Prostate gland (tissue), 2 donors: ENCODE results near the gene CACNA1E.

ENCODE experiments used
- POLR2AphosphoS5 ChIP-seq: sonication (generic); formaldehyde crosslinking; IDR thresholded peaks from one replicate; pipeline ENCODE4 v1.6.1; 2017; ENCODE audit warnings: antibody characterized with exemption
- TF ChIP-seq, protein P1 (sequence below), 4 experiments: fragments of 200-600 bp in 2 of 4; fragments of 450-650 bp in 2 of 4; sonication (generic) in 2 of 4; IDR thresholded peaks; 1 replicate in 3 of 4; 2 replicates in 1 of 4; pipeline ENCODE4 v1.5.1; 2016 to 2019; ENCODE audit warnings: antibody characterized with exemption in 4 of 4, mild to moderate bottlenecking in 2 of 4, moderate library complexity in 2 of 4

DNA sequence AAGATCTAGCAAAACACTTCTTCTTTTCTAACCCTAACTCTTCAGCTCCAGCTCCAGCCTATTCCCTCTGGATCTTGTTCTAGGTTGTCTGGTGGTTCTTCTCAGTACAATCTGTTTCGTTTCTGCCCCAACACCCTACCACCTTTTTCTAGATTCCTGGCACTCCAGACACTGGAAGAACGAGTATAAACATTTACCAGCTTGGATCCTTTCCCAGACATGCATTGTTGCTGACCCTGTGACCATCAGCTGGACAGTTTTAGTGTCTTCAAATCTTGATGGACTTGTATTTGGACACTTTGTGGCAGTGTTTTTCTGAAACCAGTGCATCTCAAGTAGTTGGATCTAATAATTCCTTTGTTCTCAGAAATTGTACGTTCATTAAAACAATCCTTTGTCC, 30.6 kb upstream of the CACNA1E start:
- TF ChIP-seq, protein P1, sequence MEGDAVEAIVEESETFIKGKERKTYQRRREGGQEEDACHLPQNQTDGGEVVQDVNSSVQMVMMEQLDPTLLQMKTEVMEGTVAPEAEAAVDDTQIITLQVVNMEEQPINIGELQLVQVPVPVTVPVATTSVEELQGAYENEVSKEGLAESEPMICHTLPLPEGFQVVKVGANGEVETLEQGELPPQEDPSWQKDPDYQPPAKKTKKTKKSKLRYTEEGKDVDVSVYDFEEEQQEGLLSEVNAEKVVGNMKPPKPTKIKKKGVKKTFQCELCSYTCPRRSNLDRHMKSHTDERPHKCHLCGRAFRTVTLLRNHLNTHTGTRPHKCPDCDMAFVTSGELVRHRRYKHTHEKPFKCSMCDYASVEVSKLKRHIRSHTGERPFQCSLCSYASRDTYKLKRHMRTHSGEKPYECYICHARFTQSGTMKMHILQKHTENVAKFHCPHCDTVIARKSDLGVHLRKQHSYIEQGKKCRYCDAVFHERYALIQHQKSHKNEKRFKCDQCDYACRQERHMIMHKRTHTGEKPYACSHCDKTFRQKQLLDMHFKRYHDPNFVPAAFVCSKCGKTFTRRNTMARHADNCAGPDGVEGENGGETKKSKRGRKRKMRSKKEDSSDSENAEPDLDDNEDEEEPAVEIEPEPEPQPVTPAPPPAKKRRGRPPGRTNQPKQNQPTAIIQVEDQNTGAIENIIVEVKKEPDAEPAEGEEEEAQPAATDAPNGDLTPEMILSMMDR (IDR thresholded peaks at IDR 0.05): no peak
- peak; percentile 61 for TF ChIP-seq POLR2AphosphoS5
